Measurements from ENCODE around the gene TELO2. TPM values are rescaled to one million over a fixed set of nuclear protein-coding genes. Genes with fewer than 3 reads are reported as not detected.

Gene TELO2
- total and polyA plus RNA-seq, 2 donors (not counting 3 experiments of a cell fraction or from before 2014, with no cell fraction given): 30.7 to 61.6 TPM

- DNase-seq (ENCODE audit: low read depth, low spot score) (peak; percentile 76), FAIRE-seq (peak; percentile 99)
- peaks cover 6% of the 10 kb centered on the region for H3K79me2 ChIP-seq (ENCODE audit: control insufficient read depth, insufficient read depth, low read length)
- no peaks in the 10 kb centered on the region for H3K9me3 ChIP-seq (replicated peaks; ENCODE audit: control insufficient read depth, insufficient read depth, low read length)
- CTCF ChIA-PET: interaction anchor here (0.9 to 2.9 kb wide), 6 partner anchors 9 to 279 kb away, joined by 3 to 15 read pairs (median 4); partner anchors contain the start of genes FAHD1, HAGH and TMEM204
- peak overlapping the region; percentile 41 for H3K9ac ChIP-seq (replicated peaks; ENCODE audit: extremely low read depth, insufficient read depth, low read length)
- BruUV-seq (replicated peaks): no TSS peak
- H3K27me3 ChIP-seq (ENCODE audit: control insufficient read depth in 2 of 2, insufficient read depth in 2 of 2, low read length in 2 of 2): no peaks in the 10 kb centered on the region
- POLR2A ChIA-PET: interaction anchor here (1.0 kb wide), 1 partner anchor 63 kb away, joined by 3 read pairs; the partner anchor contains the start of genes CRAMP1 and IFT140
- H3K4me3 ChIP-seq (replicated peaks in 1 of 3; ENCODE audit: insufficient read depth in 1 of 3, low read depth in 1 of 3, low read length in 3 of 3): peak overlapping the region in 1 of 3 experiments; percentile 25
- dilution Hi-C loops (cut with MboI; ENCODE audit: extremely low pct_ligation_motif_present, low sequenced_read_pairs): no loop called here
- H3K27ac ChIP-seq (ENCODE audit: insufficient read depth, low read depth, low read length): peak overlapping the region; percentile 80
- no peaks in the 10 kb centered on the region for H4K20me1 ChIP-seq (replicated peaks; ENCODE audit: control insufficient read depth, extremely low read depth, insufficient read depth, low read length)
- no peak overlapping the region for H2AFZ ChIP-seq (ENCODE audit: low read depth, low read length)
- H3K4me1 ChIP-seq (ENCODE audit: control insufficient read depth, extremely low read depth, insufficient read depth, low read length): peaks cover 56% of the 10 kb centered on the region
- H3K9me1 ChIP-seq (replicated peaks; ENCODE audit: control insufficient read depth, extremely low read depth, insufficient read depth, low read length): no peaks in the 10 kb centered on the region
- TF ChIP-seq EZH2 (IDR thresholded peaks at IDR 0.05; ENCODE audit: borderline replicate concordance, low read depth, low read length, severe bottlenecking) (no peak), MAX (IDR thresholded peaks at IDR 0.05; ENCODE audit: insufficient read depth, insufficient read length) (no peak), JUN (IDR thresholded peaks at IDR 0.05; ENCODE audit: borderline replicate concordance, insufficient read depth, insufficient read length, low read depth) (no peak), FOS (IDR thresholded peaks at IDR 0.05; ENCODE audit: borderline replicate concordance, insufficient read depth, low read length) (peak; percentile 36), GATA2 (IDR thresholded peaks at IDR 0.05; ENCODE audit: insufficient read depth, insufficient read length, low read depth, low read length) (no peak), MYC (IDR thresholded peaks at IDR 0.05; ENCODE audit: low read depth, low read length) (no peak), POLR2A (IDR thresholded peaks at IDR 0.05; ENCODE audit: low read depth, low read length) (peak; percentile 25), CTCF (IDR thresholded peaks at IDR 0.05; ENCODE audit: extremely low read depth in 1 of 2, insufficient read depth in 1 of 2, low read depth in 1 of 2, low read length in 2 of 2) (no peak), POLR2AphosphoS5 (IDR thresholded peaks at IDR 0.05; ENCODE audit: insufficient read depth, low read depth, low read length) (peak; percentile 62)
- H3K36me3 ChIP-seq (ENCODE audit: control insufficient read depth in 2 of 2, extremely low read depth in 1 of 2, insufficient read depth in 2 of 2, low read length in 2 of 2): peaks cover 0 to 6% of the 10 kb centered on the region in 2 experiments
- H3K4me2 ChIP-seq (ENCODE audit: insufficient read depth, low read length): peak overlapping the region; percentile 78
- intact Hi-C loops (cut with micrococcal nuclease): no loop called here
These were observed 55.1 kb downstream of the TELO2 start for GRCh38 chr16:1548233-1548632.

Data from endothelial cell of umbilical vein (primary cell).